Activated naive CD8-positive, alpha-beta T cell treated with anti-CD3 and anti-CD28 coated beads, Interleukin-2, amount 50 U/mL, for 24 hours (primary cell): ENCODE measurements around the gene ZYX.
"Not testable (repeated sequence)": the region's sequence is repeated elsewhere in the genome, so short reads cannot be mapped to it uniquely, and the experiment has no call there.

ENCODE experiments used
- ATAC-seq: fragments of 150-1000 bp; cut with Tn5 transposase; one replicate; pipeline ENCODE4 v1.10.0; 2021
- DNase-seq: peaks from one replicate; pipeline ENCODE4 v3.0.0; 2021
- H3K27ac Mint-ChIP-seq: one replicate; pipeline ENCODE4 v1.8.0; 2021; ENCODE audit warnings: mild to moderate bottlenecking, mixed read lengths
- H3K27me3 Mint-ChIP-seq: one replicate; pipeline ENCODE4 v1.8.0; 2021; ENCODE audit warnings: mixed read lengths
- H3K36me3 Mint-ChIP-seq: one replicate; pipeline ENCODE4 v1.8.0; 2021; ENCODE audit warnings: low read depth, mixed read lengths
- H3K4me1 Mint-ChIP-seq: one replicate; pipeline ENCODE4 v1.8.0; 2021; ENCODE audit warnings: mixed read lengths
- H3K4me3 Mint-ChIP-seq: one replicate; pipeline ENCODE4 v1.8.0; 2021; ENCODE audit warnings: mild to moderate bottlenecking, moderate library complexity, mixed read lengths
- H3K9me3 Mint-ChIP-seq: one replicate; pipeline ENCODE4 v1.8.0; 2021; ENCODE audit warnings: mixed read lengths

The ZYX gene

DNA sequence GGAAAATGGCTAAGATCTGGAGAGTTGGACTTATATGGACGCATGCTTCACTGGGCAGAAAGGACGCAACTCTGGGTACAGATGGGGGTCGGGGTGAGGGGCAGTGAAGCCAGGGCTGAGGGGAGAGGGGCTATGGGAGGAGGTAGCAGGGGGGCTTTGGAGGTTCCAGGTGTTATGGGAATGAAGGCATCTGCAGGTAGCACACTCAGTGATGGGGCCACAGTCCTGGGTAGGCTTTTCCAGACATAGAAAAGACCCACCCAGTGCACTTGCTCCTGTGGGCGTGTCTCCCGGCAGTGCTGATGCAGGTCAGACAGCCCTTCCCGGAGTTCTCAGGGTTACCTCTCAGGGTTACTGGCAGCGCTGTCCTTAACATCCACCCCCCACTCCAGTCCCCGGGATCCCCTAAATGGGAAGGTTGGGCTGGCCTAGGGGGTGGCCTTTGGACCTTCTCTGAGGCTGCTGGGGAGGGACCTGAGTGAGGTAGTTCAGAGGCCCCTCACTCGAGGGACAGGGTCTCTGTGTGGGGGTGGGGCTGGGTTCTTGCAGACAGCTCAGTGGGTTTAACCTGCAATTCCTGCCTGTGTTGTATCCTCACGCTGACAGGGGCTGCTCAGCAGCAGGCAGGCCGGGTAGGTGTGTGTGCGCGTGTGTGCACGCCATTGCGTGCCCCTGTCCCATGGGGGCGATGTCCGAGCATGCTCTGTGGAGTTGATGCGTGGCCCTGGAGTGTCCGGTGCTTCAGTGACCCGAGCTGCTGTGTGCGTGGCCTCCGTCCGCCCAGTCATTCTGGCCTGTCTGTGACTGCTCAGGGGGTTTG, 6.2 kb downstream of the ZYX start:
- no peak for DNase-seq
- peaks cover 14% of the 10 kb centered on the region for H3K36me3 Mint-ChIP-seq
- peaks cover 21% of the 10 kb centered on the region for H3K4me1 Mint-ChIP-seq
- H3K27me3 Mint-ChIP-seq, result no peaks in the 10 kb centered on the region
- H3K4me3 Mint-ChIP-seq, result no peak overlapping the region
- ATAC-seq, result no peak
- no peaks in the 10 kb centered on the region for H3K9me3 Mint-ChIP-seq
- H3K27ac Mint-ChIP-seq, result no peak overlapping the region

DNA sequence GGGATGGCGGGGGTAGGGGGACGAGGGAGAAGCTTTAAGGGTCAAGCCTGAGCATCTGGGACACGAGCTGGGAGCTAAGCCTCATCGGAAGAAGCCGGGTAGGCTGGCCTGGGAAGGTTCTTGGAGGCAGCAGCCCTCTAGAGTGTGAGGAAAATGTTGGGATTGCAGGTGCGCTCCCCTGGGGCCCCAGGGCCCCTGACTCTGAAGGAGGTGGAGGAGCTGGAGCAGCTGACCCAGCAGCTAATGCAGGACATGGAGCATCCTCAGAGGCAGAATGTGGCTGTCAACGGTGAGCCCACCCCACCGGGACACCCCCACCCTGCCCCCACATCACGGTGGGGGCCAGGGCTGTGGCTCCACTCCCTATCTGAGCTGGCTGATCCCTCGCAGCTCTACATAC, 6.9 kb downstream of the ZYX start:
- DNase-seq (no peak), ATAC-seq (no peak)
- Mint-ChIP-seq H3K9me3 (no peaks in the 10 kb centered on the region), H3K4me3 (no peak overlapping the region), H3K4me1 (peaks cover 15% of the 10 kb centered on the region), H3K27ac (no peak overlapping the region), H3K36me3 (peaks cover 16% of the 10 kb centered on the region), H3K27me3 (no peaks in the 10 kb centered on the region)

DNA sequence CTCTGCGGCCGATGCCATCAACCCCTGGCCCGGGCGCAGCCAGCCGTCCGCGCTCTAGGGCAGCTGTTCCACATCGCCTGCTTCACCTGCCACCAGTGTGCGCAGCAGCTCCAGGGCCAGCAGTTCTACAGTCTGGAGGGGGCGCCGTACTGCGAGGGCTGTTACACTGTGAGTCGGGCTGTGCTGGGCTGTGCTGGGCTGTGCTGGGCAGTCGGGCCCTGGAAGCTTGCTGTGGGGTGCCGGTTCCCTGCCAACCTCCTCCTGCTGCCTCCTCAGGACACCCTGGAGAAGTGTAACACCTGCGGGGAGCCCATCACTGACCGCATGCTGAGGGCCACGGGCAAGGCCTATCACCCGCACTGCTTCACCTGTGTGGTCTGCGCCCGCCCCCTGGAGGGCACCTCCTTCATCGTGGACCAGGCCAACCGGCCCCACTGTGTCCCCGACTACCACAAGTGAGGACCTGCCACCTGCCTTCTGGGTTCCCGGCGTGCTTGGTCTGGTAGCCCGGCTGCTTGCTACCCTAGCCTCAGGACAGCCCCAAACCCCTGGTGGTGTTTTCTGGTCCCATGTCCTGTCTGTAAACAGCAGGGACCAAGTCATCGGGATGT, 7.5 kb downstream of the ZYX start:
- H3K4me1 Mint-ChIP-seq, result peaks cover 12% of the 10 kb centered on the region
- no peak overlapping the region for H3K27ac Mint-ChIP-seq
- DNase-seq (no peak), ATAC-seq (no peak)
- no peaks in the 10 kb centered on the region for H3K9me3 Mint-ChIP-seq
- no peaks in the 10 kb centered on the region for H3K27me3 Mint-ChIP-seq
- H3K36me3 Mint-ChIP-seq, result peaks cover 14% of the 10 kb centered on the region
- no peak overlapping the region for H3K4me3 Mint-ChIP-seq

DNA sequence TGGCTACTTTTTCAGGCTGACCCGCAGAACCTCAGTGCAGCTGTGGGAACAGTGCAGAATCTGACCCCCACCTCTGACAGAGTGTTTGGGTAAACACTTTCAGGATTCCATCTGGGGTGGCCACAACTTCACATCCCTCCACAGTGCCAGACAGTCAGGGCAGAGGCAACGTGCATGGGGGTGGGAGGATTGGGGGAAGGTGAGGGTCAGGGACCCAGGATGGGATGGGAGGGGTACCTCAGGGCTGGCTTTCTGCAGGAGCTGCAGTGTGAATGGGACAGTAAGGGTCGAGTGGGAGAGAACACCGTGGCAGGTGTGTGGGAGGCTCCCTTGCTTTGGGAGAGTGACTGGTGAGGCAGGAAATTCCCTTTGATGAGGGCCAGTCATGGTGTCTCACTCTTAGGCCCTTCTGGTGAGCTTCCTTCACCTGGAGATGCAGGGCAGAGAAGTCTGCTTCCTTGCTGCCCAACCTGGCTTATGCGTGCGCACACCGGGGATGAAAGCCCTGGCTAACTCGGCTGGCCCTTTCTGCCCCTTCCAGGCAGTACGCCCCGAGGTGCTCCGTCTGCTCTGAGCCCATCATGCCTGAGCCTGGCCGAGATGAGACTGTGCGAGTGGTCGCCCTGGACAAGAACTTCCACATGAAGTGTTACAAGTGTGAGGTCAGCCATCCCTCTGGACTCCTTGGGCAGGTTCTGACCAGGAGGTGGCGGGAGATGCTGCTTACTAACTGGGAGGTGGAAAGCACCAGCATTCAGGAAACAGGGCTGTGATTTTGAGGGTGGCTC, 8.4 kb downstream of the ZYX start:
- peaks cover 12% of the 10 kb centered on the region for H3K4me1 Mint-ChIP-seq
- DNase-seq, result no peak
- H3K27me3 Mint-ChIP-seq, result no peaks in the 10 kb centered on the region
- ATAC-seq, result no peak
- H3K27ac Mint-ChIP-seq, result peak overlapping the region; percentile 59
- peaks cover 14% of the 10 kb centered on the region for H3K36me3 Mint-ChIP-seq
- H3K9me3 Mint-ChIP-seq, result no peaks in the 10 kb centered on the region
- no peak overlapping the region for H3K4me3 Mint-ChIP-seq

DNA sequence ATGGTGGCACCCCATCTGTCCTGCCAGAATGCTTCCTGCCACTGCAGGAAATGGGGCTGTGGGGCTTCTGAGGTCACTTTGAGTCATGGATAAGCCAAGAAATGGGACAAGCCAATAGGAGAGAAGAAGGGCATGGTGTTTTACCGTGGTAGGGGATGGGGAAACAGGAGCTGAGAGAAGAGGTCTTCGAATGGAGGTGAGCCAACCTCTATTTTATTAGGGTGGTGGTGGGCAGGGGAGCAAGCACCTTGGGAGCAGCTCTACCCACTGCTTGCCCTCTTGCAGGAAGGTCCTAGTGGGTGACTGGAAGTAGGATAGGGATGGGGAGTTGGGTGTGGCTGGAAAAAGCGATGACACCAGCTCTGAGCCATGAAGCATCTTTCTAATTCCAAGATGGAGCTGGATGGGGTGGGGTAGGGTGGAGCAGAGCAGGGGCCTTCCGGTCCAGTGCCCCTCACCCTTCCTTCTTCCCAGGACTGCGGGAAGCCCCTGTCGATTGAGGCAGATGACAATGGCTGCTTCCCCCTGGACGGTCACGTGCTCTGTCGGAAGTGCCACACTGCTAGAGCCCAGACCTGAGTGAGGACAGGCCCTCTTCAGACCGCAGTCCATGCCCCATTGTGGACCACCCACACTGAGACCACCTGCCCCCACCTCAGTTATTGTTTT, 9.1 kb downstream of the ZYX start:
- H3K9me3 Mint-ChIP-seq, result no peaks in the 10 kb centered on the region
- H3K4me3 Mint-ChIP-seq, result no peak overlapping the region
- no peaks in the 10 kb centered on the region for H3K27me3 Mint-ChIP-seq
- DNase-seq, result no peak
- no peak for ATAC-seq
- peaks cover 14% of the 10 kb centered on the region for H3K36me3 Mint-ChIP-seq
- H3K27ac Mint-ChIP-seq, result peak overlapping the region; percentile 56
- H3K4me1 Mint-ChIP-seq, result peaks cover 16% of the 10 kb centered on the region

DNA sequence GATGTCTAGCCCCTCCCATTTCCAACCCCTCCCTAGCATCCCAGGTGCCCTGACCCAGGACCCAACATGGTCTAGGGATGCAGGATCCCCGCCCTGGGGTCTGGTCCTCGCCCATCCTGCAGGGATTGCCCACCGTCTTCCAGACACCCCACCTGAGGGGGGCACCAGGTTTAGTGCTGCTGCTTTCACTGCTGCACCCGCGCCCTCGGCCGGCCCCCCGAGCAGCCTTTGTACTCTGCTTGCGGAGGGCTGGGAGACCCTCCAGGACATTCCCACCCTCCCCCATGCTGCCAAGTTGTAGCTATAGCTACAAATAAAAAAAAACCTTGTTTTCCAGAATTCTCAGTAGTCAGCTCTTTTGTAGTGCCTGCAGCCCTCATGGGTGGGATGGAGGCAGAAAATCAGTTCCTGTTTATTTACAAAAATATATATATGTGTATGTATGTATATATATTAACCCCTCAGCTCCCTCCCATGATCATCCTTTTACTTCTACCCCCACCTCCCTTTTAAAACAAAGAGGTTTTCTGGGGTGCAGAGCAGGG, 9.7 kb downstream of the ZYX start:
- Mint-ChIP-seq H3K9me3 (no peaks in the 10 kb centered on the region), H3K4me1 (peaks cover 17% of the 10 kb centered on the region), H3K36me3 (peaks cover 14% of the 10 kb centered on the region), H3K27ac (no peak overlapping the region), H3K4me3 (no peak overlapping the region), H3K27me3 (no peaks in the 10 kb centered on the region)
- ATAC-seq (no peak), DNase-seq (no peak)

DNA sequence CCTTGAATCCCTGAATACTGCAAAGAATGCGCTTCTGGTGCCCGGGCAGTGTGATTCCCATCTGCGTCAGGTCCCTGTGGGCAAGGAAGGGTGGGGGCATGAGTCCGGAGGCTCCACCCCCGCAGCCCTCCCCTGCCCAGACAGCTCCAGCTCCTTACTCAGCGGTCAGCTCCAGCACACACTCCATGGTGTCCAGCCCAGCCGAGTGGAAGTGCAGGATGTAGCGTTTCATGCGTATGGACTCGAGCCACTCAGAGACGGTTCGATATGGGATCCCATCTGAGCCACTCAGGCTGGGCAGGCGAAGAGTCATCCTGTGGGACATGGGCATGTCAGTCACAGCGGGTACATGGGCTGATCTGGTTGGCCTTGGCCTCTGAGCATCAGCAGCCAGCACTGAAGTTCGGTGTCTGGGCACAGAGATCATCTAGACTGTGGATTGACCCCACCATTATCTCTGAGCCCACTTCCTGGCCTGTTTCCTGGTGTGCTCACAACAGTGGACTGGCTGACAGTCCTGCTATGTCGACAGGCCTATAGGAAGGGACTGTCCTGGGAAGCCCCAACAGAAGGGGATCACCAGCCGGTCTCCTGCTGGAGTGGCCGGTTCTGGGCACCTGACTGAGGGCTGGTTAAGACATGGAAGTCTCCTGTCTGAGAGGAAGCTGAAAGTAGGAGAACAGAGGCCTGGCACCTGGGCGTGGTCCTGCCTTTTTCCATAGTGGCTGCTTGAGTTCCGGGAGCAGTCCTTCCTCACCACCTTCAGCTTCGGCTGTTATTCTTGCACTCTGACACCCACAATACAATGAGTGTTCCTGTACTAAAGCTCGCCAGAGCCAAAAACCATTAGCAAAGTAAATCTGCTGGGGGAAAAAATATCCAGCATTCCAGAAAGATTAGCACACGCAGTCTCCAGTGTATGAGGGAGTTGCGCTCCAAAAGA, 10.6 kb downstream of the ZYX start:
- no peaks in the 10 kb centered on the region for H3K9me3 Mint-ChIP-seq
- peaks cover 17% of the 10 kb centered on the region for H3K4me1 Mint-ChIP-seq
- no peak for DNase-seq
- ATAC-seq, result no peak
- peaks cover 14% of the 10 kb centered on the region for H3K36me3 Mint-ChIP-seq
- no peaks in the 10 kb centered on the region for H3K27me3 Mint-ChIP-seq
- no peak overlapping the region for H3K27ac Mint-ChIP-seq
- no peak overlapping the region for H3K4me3 Mint-ChIP-seq

DNA sequence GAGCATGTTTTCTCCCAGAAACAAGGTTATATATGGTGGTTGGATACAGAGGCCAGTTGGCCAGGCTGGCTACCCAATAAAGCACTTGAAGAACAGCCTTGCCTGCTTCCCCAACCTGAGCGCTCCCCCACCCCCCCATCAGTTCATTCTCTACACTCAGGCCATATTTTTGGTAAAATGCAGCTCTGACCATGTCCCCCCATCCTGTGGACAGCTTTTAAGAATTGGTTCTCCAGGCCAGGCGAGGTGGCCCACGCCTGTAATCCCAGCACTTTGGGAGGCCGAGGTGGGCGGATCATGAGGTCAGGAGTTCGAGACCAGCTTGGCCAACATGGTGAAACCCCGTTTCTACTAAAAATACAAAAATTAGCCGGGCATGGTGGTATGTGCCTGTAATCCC, 11.3 kb downstream of the ZYX start:
- ATAC-seq, DNase-seq, H3K27me3 Mint-ChIP-seq, H3K4me3 Mint-ChIP-seq, H3K27ac Mint-ChIP-seq, H3K9me3 Mint-ChIP-seq: not testable (repeated sequence)
- Mint-ChIP-seq H3K36me3 (peaks cover 14% of the 10 kb centered on the region), H3K4me1 (peaks cover 17% of the 10 kb centered on the region)

DNA sequence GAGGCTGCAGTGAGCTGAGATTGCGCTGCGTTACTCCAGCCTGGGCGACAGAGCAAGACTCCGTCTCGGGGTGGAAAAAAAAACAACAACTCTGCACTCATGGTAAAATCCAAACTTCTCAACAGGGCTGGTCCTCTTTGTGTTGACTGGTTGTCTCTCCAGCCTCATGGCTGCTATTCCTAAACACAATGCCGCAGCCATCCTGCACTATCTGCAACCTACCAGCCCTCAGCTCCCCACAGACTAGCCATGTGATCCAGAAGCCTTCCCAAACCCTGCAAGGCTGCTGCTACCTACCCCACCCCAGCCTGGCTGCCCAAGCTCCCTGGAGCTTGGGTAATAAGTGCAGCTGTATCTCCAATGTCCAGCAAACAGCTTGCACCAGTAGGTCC, 11.7 kb downstream of the ZYX start:
- no peak for DNase-seq
- H3K27me3 Mint-ChIP-seq, result no peaks in the 10 kb centered on the region
- ATAC-seq, result no peak
- H3K27ac Mint-ChIP-seq, result no peak overlapping the region
- no peaks in the 10 kb centered on the region for H3K9me3 Mint-ChIP-seq
- no peak overlapping the region for H3K4me3 Mint-ChIP-seq
- H3K36me3 Mint-ChIP-seq, result peaks cover 14% of the 10 kb centered on the region
- peaks cover 17% of the 10 kb centered on the region for H3K4me1 Mint-ChIP-seq

DNA sequence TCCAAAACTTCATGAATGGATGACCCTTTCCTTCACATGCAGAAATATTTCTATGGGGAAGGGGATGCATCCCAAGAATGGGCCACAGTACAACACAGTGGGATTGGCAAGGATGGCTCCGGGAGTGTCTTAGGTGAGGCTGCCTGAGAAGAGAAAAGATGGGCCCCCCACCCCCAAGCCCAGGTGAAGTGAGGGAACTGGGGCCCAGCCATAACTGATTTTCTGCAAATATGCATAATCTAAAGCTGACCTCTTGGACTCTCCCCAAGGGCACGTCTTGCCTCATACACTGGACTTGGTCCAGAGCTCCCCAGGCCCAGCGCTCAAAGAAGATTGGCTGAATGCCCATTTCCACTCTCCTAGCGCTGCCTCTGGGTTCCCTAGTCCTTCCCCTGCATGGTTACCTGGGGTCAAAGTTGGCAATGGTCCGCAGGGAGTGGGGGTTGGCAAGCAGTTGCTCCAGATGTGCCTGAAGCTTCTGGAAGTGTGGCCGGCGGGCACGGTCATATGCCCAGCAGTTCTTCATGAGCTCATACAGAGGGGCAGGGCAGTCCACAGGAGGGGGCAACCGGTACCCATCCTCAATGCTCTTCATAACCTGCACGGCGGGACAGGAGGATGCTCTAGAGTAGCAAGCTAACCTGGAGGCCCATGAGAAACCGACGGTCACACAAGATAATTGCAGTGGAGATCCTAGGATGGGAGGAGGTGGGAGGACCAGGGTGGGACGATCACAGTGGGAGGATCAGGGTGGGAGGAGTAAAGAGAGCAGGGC, 12.3 kb downstream of the ZYX start:
- Mint-ChIP-seq H3K9me3 (no peaks in the 10 kb centered on the region), H3K4me3 (no peak overlapping the region), H3K27ac (no peak overlapping the region), H3K36me3 (peaks cover 14% of the 10 kb centered on the region), H3K4me1 (peaks cover 17% of the 10 kb centered on the region), H3K27me3 (no peaks in the 10 kb centered on the region)
- DNase-seq (no peak), ATAC-seq (no peak)

DNA sequence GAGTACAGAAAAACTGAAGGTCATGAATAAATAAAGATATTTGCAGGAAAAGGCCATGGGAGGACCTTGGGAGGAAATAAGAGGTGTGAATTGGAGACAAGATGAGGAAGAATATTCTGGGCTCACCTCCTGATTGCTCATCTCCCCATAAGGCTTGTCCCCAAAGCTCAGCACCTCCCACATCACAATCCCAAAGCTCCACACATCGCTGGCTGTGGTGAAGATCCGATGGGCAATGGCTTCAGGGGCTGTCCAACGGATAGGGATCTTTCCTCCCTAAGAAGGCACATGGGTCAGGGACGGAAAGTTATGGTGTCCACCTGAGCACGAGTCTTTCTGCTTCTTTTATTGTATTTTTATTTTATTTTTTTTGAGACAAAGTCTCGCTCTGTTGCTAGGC, 12.9 kb downstream of the ZYX start:
- no peak for DNase-seq
- Mint-ChIP-seq H3K4me1 (peaks cover 15% of the 10 kb centered on the region), H3K27ac (no peak overlapping the region), H3K27me3 (no peaks in the 10 kb centered on the region), H3K4me3 (no peak overlapping the region), H3K36me3 (peaks cover 14% of the 10 kb centered on the region), H3K9me3 (no peaks in the 10 kb centered on the region)
- ATAC-seq, result no peak

DNA sequence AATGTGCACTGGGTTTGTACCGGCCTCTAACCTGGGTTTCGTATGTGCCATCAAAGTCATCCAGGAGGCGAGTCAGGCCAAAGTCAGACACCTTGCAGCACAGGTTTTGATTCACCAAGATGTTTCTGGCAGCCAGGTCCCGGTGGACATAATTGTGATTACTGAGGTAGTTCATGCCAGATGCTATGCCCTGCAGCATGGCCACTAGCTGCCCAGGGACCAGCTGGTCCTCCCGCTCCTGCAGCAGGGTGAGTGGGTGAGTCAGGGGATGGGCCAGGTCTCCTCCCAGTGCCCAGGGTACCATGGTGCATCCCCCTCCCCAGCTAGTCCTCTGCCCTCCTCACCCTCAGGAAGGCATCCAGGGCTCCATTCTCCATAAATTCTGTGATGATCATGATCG, 13.6 kb downstream of the ZYX start:
- no peak for ATAC-seq
- Mint-ChIP-seq H3K9me3 (no peaks in the 10 kb centered on the region), H3K36me3 (peaks cover 12% of the 10 kb centered on the region), H3K4me1 (peaks cover 8% of the 10 kb centered on the region), H3K27ac (no peak overlapping the region), H3K4me3 (no peak overlapping the region), H3K27me3 (no peaks in the 10 kb centered on the region)
- DNase-seq, result no peak
